GM19468 (cell line): ENCODE data around the gene CASTOR1.

Experiments
- ATAC-seq: cut with Tn5 transposase; IDR thresholded peaks from one replicate; pipeline ENCODE4 v1.9.1; 2021; ENCODE audit warnings: mild to moderate bottlenecking, moderate library complexity, moderate number of reproducible peaks; ENCODE audit not compliant: unreplicated experiment; ENCODE audit errors: extremely low read depth

Gene CASTOR1

GRCh38 chr22:30249049-30250038, 40.0 kb downstream of the CASTOR1 start:
- no peak for ATAC-seq

- no peak for ATAC-seq
These were observed 40.8 kb downstream of the CASTOR1 start for GRCh38 chr22:30248484-30248883.

- ATAC-seq: no peak
These were observed 41.3 kb downstream of the CASTOR1 start for GRCh38 chr22:30247974-30248373.

DNA sequence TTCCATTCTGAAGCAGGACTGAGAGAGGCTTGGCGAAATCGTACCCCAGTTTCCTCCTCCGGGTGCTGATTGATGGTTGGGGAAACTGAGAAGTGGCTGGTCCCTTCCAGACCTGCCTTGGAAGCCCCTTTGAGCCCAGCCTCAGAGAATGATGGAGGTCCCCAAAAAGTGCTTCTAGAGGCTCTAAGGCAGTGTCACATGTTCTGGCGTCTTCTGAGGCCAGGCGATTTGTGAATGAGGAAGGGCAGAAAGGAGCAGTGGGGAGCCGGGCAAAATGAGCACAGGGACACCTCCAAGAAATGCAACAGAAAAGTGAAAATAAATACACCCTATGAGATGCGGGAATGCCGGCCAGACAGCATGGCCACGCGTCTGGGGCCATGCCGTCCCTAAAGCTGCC, 41.7 kb downstream of the CASTOR1 start:
- no peak for ATAC-seq

GRCh38 chr22:30246814-30247376, 42.4 kb downstream of the CASTOR1 start:
- ATAC-seq: no peak

- no peak for ATAC-seq
These were observed 43.1 kb downstream of the CASTOR1 start, which contains the start of gene LIF for GRCh38 chr22:30245985-30246813. Gene LIF (minus strand): TSS chr22:30246759. CDS start chr22:30246695, 64 bp downstream.

DNA sequence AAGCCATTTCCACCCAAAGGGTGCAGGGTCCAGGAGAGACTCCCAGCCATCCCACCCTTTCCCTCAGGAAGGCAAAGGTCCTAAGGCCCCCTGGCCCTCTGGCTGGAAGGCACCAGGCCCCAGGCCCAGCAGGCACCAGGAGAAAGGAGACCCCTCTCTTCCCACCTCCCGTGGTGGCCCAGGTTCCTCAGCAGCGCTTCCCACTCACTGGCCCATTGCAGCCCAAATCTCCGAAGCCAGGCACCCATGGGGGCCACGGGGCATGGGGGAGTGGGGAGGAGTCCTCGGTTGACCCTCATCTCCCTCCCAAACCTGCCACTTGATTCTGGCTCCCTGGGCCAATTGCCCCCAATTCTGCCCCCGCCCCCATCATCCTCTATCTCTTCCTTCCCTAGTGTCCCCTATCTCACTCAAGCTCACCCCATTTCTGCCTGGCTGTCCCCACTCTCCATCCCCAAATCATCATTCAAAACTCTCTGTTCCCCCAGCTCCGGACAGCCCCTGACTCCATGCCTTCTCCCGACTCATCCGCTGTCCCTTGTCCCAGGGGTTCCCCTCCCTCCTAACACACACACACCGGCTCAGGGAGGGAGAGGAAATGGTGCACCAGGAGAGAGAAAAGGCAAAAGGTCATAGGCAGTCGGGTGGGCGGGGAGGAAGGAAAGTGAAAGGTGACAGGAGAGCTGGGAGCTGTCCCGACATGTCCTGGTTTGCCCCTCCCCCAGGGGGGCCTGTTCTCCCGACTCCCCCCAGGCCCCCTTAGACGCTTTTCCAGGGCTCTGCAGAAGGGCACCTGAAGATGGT, 43.9 kb downstream of the CASTOR1 start:
- no peak for ATAC-seq

GRCh38 chr22:30244641-30245040, 44.7 kb downstream of the CASTOR1 start:
- ATAC-seq: no peak

DNA sequence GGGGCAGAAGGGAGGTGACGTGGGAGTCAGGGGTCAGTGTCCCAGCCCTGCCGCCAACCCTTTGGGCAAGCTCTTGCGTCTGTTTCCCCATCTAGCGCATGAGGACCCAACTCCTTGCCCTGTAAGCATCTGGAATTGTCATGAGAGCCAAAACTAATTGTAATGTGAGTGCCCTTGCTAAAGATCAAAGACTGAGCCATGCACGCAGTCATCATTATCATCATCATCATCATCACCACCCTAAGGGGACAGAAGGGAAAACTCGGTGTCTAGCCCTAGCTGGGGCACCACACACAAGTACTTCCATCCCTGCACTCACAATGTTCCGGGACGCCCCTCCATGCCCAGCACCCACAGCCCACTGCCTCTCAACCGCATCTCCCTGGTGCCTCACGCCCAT, 45.2 kb downstream of the CASTOR1 start:
- no peak for ATAC-seq

DNA sequence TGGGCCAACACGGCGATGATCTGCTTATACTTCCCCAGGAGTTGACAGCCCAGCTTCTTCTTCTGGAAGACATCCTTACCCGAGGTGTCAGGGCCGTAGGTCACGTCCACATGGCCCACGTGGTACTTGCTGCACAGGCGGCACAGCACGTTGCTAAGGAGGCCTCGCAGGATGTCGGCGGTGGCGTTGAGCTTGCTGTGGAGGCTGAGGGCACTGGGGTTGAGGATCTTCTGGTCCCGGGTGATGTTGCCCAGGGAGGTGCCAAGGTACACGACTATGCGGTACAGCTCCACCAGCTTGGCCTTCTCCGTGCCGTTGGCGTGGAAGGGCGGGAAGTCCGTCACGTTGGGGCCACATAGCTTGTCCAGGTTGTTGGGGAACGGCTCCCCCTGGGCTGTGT, 45.6 kb downstream of the CASTOR1 start:
- ATAC-seq: no peak

DNA sequence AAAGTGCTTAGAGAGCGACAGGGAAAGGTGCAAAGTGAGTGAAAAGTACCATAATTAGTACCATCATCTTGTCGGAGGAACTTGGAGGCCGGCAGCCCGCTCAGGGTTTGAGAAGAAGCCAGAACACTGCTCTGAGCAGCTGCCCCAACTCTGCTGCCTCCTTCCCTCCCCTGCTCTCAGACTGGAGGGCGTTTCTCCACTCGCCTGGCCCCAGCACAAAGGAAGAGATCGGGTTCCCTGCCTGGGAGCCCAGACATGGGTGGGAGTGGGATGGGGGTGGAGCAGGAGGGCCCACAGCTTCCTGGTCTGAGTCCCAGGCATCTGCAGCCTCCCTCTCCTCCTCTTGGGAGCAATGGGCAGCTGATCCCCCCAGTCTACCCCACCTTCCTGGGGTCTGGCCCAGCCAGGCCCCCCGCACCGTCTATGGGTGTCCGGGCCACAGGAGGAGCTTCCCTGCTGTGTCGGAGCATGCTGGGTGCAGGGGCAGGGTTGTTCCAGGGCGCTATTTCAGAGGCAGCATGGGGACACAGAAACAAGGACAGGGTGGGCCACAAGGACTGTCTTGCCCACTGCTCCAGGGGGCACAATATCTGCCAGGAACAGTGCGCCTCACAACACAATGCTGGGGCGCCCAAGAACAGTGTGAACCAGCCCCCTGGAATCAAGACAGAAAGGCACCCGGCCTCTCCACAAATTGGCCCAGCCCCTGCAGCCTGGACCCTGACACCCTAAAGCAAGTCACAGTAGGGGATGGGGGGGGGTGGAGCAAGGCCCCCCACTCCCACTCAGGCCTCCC, 47.5 kb downstream of the CASTOR1 start:
- ATAC-seq: no peak

DNA sequence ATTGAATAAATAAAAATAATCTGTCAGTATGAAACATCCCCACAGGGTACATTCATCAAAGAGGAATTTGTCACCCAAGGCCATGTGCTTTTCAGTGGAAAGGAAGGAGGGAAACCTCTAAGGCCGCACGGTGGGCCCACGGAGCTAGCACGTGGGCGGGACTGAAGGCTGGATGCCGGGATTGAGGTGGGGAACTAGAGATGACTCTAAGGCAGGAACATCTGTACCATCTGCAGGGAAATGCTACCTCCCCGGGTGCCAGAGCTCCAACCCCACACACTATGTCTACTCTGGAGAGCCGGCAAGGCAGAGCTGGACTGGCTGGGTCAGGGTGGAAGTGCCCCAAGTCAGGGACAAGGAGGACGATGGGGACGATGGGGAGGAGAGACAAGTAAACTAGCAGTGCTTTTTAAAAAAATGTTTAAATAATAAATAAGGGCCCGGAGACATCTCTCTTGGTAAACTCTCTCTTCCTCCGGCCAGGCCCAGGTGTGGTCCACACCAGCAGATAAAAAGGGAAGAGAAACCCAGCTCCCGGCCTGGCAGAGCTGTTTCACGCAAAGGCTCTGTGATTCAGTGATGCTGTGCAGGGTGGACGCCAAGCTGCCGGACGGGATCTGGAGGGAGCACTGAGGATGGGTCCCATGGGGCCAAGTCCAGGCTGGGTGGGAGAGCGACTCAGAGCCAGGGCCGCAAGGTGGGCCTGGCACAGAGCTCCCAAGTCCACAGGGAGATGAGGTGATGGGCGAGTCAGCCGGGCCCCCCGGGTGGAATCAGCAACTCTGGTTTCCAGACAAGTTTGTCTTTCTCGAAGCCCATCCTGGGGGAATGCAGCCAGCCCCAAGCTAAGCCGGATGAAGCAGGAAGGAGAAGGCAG, 48.5 kb downstream of the CASTOR1 start:
- no peak for ATAC-seq

DNA sequence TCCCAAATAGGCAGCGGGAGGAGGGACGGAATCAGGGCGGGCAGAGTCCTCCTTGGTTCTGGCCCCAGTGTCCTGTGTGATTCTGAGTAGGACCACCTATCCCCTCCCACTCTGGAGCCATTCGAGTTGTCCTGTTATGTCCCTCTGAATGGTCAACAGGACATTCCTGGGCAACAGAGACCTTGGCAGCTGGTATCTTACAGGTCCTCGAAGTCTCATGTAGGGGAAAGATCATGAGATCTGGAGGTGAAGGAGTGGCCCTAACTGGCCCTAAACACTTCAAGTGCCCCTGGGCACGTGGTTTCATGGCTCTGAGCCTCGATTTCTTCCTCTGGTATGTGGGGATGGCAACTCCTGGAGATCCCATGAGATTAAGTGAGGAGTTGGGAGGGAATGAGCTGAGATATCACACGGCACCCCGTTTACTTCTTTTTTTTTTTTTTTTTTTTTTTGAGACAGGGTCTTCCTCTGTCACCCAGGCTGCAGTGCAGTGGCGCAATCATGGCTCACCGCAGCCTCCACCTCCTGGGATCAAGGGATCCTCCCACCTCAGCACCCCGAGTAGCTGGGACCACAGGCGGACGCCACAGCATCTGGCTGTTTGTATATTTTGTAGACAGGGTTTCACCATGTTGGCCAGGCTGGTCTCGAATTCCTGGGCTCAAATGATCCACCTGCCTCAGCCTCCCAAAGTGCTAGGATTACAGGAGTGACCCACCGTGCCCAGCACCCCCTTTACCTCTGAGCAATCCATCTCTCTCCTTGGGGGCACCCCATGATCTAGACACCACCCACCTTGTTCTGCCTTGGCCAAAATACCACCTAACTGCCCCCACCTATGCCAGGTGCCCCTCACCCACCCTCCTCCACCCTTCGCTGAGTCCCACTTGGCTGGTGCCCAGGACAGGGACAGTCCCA, 49.6 kb downstream of the CASTOR1 start:
- no peak for ATAC-seq

DNA sequence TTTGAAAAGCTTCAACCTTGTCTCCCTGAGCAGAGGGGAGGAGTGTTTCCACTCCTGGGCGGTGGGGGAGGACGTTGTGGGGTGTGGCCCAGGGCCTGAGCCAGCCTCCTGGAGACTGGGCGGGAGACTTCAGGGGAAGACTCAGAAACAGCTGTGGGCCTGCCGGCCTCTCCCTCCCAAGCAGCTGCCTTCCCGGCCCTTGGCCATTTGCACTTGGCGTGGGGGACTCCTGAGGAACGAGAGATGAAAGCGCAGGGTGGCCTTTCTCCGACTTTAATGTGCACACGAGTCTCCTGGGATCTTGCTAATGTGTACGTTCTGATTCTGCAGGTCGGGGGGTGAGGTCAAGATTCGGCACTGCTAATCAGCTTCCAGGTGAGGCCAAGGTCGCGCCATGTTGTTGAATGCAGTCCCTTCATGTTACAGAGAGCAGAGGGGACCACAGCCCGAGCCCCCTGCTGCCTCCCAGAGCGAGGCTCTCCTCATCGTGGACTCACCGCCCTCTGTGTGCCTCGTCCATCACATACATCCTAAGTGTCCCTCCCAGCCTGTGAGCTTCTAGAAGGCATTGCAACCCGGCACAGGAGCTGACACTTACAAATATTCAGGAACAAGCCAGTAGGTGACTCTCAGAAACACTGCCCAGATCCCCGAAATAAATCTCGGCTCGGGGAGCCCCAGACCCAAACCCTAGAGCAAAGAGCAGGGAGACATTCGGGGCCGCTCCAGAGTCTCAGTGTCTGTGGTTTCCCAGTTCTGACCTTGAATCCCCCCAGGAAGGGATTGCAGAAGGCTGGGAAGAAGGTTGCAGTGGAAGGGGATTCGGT, 50.4 kb downstream of the CASTOR1 start:
- ATAC-seq: no peak

GRCh38 chr22:30238136-30238535, 51.2 kb downstream of the CASTOR1 start:
- no peak for ATAC-seq

GRCh38 chr22:30236875-30237274, 52.4 kb downstream of the CASTOR1 start:
- no peak for ATAC-seq
